HCT116 (cell line): ENCODE results near the gene TEKT3. TPM values are rescaled to one million over a fixed set of nuclear protein-coding genes. Genes with fewer than 3 reads are reported as not detected.

Experiments
- ATAC-seq: fragments of 200-7000 bp; cut with Tn5 transposase; 2 replicates; pipeline ENCODE4 v1.9.1; 2020; ENCODE audit warnings: mild to moderate bottlenecking, moderate library complexity
- BruUV-seq: library from RNA; stranded (reverse); fragments of 400-500 nt; replicated peaks from 2 replicates; lab custom pipeline; 2021; lab: Mats Ljungman, UMichigan
- CTCF ChIA-PET: fragments of 300-600 bp; sonication (Branson Sonifier 250); formaldehyde crosslinking; loops from one replicate; lab custom pipeline; 2021; ENCODE audit warnings: antibody characterized with exemption; lab: Charles Lee
- POLR2A ChIA-PET: fragments of 300-600, 350-600 bp; sonication (Branson Sonifier 250); formaldehyde crosslinking; loops from one replicate; lab custom pipeline; 2021; ENCODE audit warnings: antibody characterized with exemption; lab: Charles Lee
- RAD21 ChIA-PET, 2 experiments: fragments of 300-600 bp; sonication (Branson Sonifier 250); formaldehyde crosslinking; loops; one replicate each; lab custom pipeline; 2023; ENCODE audit warnings: low total read pairs in 2 of 2; ENCODE audit not compliant: uncharacterized antibody in 2 of 2, unreplicated experiment in 2 of 2, low non-redundant PET in 1 of 2; lab: Charles Lee
- DNase-seq: peaks from one replicate; pipeline ENCODE4 v3.0.0-alpha.2; 2010; ENCODE audit warnings: low read depth, low spot score
- H2AFZ ChIP-seq: fragments of 200-600 bp; shearing (Covaris generic), sonication (generic); 2 replicates; pipeline ENCODE4 v1.6.1; 2017; ENCODE audit warnings: low read depth, mixed run types, mixed read lengths, antibody characterized with exemption, low read length; ENCODE audit not compliant: poor library complexity, severe bottlenecking
- H3K27ac ChIP-seq: 2 replicates; pipeline ENCODE4 v1.5.1; 2012; ENCODE audit warnings: low read depth, low read length
- H3K27me3 ChIP-seq: fragments of 200-600 bp; sonication (generic); 2 replicates; pipeline ENCODE4 v1.6.1; 2016; ENCODE audit warnings: mixed run types, low read length, mixed read lengths; ENCODE audit not compliant: insufficient read depth
- H3K36me3 ChIP-seq, 2 experiments: fragments of 200-500 bp in 1 of 2; fragments of 200-600 bp in 1 of 2; sonication (Bioruptor generic) in 1 of 2; sonication (generic) in 1 of 2; 2 replicates each; pipeline versions ENCODE4 v1.5.1 to v1.6.1; 2014 to 2016; ENCODE audit warnings: low read length in 2 of 2, inconsistent platforms in 1 of 2, mixed read lengths in 1 of 2, mixed run types in 1 of 2; ENCODE audit not compliant: insufficient read depth in 2 of 2, control insufficient read depth in 1 of 2
- H3K4me1 ChIP-seq, 2 experiments: fragments of 200-600 bp in 1 of 2; sonication (generic) in 1 of 2; 2 replicates each; pipeline versions ENCODE4 v1.5.1 to v1.6.1; 2012 to 2017; ENCODE audit warnings: low read length in 2 of 2, inconsistent platforms in 1 of 2, mild to moderate bottlenecking in 1 of 2, mixed read lengths in 1 of 2, mixed run types in 1 of 2, moderate library complexity in 1 of 2; ENCODE audit not compliant: insufficient read depth in 2 of 2, control insufficient read depth in 1 of 2
- H3K4me2 ChIP-seq: fragments of 200-600 bp; sonication (generic); 2 replicates; pipeline ENCODE4 v1.6.1; 2017; ENCODE audit warnings: mixed run types, low read length, mixed read lengths
- H3K4me3 ChIP-seq, 2 experiments: fragments of 200-600 bp in 1 of 2; sonication (generic) in 1 of 2; replicated peaks in 1 of 2; 2 replicates each; pipeline ENCODE4 v1.5.1; 2011 to 2016; ENCODE audit warnings: low read length in 2 of 2, control low read depth in 1 of 2, low read depth in 1 of 2, mild to moderate bottlenecking in 1 of 2, mixed read lengths in 1 of 2, mixed run types in 1 of 2
- H3K79me2 ChIP-seq: fragments of 200-600 bp; sonication (generic); 2 replicates; pipeline ENCODE4 v1.6.1; 2017; ENCODE audit warnings: mild to moderate bottlenecking, mixed run types, low read length, moderate library complexity, mixed read lengths; ENCODE audit not compliant: insufficient read depth
- H3K9ac ChIP-seq: fragments of 200-600 bp; sonication (generic); 2 replicates; pipeline ENCODE4 v1.6.1; 2016; ENCODE audit warnings: low read length, mixed read lengths
- H3K9me2 ChIP-seq: fragments of 200-600 bp; sonication (generic), shearing (Covaris generic); 2 replicates; pipeline ENCODE4 v1.6.1; 2017; ENCODE audit warnings: mixed run types, mild to moderate bottlenecking, moderate library complexity; ENCODE audit not compliant: insufficient read depth
- H3K9me3 ChIP-seq, 2 experiments: fragments of 200-500 bp in 1 of 2; fragments of 200-600 bp in 1 of 2; sonication (Bioruptor generic) in 1 of 2; sonication (generic) in 1 of 2; 2 replicates each; pipeline ENCODE4 v1.6.1; 2014 to 2017; ENCODE audit warnings: low read length in 2 of 2, mixed read lengths in 2 of 2, inconsistent platforms in 1 of 2, low read depth in 1 of 2, mild to moderate bottlenecking in 1 of 2, mixed run types in 1 of 2, moderate library complexity in 1 of 2; ENCODE audit not compliant: control insufficient read depth in 1 of 2, insufficient read depth in 1 of 2
- H4K20me1 ChIP-seq: fragments of 200-600 bp; sonication (generic), shearing (Covaris generic); 2 replicates; pipeline ENCODE4 v1.6.1; 2017; ENCODE audit warnings: mixed run types, mild to moderate bottlenecking, moderate library complexity; ENCODE audit not compliant: insufficient read depth
- CBX3 ChIP-seq: IDR thresholded peaks from 2 replicates; pipeline ENCODE4 v1.6.1; 2012; ENCODE audit warnings: low read depth
- CEBPB ChIP-seq: IDR thresholded peaks from 2 replicates; pipeline ENCODE4 v1.6.1; 2012; ENCODE audit warnings: low read depth
- CTCF ChIP-seq, 3 experiments: fragments of 200-600 bp in 1 of 3; sonication (generic) in 1 of 3; IDR thresholded peaks in 2 of 3; conservative IDR thresholded peaks in 1 of 3; 2 replicates each; pipeline ENCODE4 v1.5.1; 2012 to 2017; ENCODE audit warnings: low read depth in 2 of 3, low read length in 2 of 3, antibody characterized with exemption in 1 of 3, borderline replicate concordance in 1 of 3, control low read depth in 1 of 3, mild to moderate bottlenecking in 1 of 3, mixed read lengths in 1 of 3, mixed run types in 1 of 3, moderate library complexity in 1 of 3; ENCODE audit not compliant: insufficient read depth in 1 of 3
- EGR1 ChIP-seq: IDR thresholded peaks from 2 replicates; pipeline ENCODE4 v1.6.1; 2012; ENCODE audit warnings: low read depth
- ELF1 ChIP-seq: IDR thresholded peaks from 2 replicates; pipeline ENCODE4 v1.6.1; 2012; ENCODE audit warnings: low read depth, borderline replicate concordance
- EZH2 ChIP-seq: fragments of 200-600 bp; sonication (generic); IDR thresholded peaks from 2 replicates; pipeline ENCODE4 v1.6.1; 2017; ENCODE audit warnings: antibody characterized with exemption, mixed run types
- EZH2phosphoT487 ChIP-seq: fragments of 200-600 bp; IDR thresholded peaks from 2 replicates; pipeline ENCODE4 v1.6.1; 2018; ENCODE audit warnings: antibody characterized with exemption, borderline replicate concordance
- FOSL1 ChIP-seq: IDR thresholded peaks from 2 replicates; pipeline ENCODE4 v1.6.1; 2012; ENCODE audit warnings: low read depth
- JUND ChIP-seq: IDR thresholded peaks from 2 replicates; pipeline ENCODE4 v1.6.1; 2012
- POLR2AphosphoS5 ChIP-seq: IDR thresholded peaks from 2 replicates; pipeline ENCODE4 v1.6.1; 2011; ENCODE audit warnings: mild to moderate bottlenecking, low read depth, low read length, moderate library complexity
- SIN3A ChIP-seq: IDR thresholded peaks from 2 replicates; pipeline ENCODE4 v1.6.1; 2012; ENCODE audit warnings: low read depth
- SP1 ChIP-seq: IDR thresholded peaks from 2 replicates; pipeline ENCODE4 v1.6.1; 2012; ENCODE audit warnings: low read depth
- SRF ChIP-seq: IDR thresholded peaks from 2 replicates; pipeline ENCODE4 v1.6.1; 2012; ENCODE audit warnings: low read depth
- TCF7L2 ChIP-seq: IDR thresholded peaks from 2 replicates; pipeline ENCODE4 v1.7.0; 2011; ENCODE audit warnings: borderline replicate concordance, inconsistent platforms; ENCODE audit not compliant: insufficient read depth, insufficient read length; ENCODE audit errors: extremely low read depth
- YY1 ChIP-seq: IDR thresholded peaks from 2 replicates; pipeline ENCODE4 v1.6.1; 2011; ENCODE audit warnings: low read length, low read depth, moderate library complexity, mild to moderate bottlenecking; ENCODE audit not compliant: insufficient replicate concordance; ENCODE audit errors: extremely low read depth
- ZBTB33 ChIP-seq: IDR thresholded peaks from 2 replicates; pipeline ENCODE4 v1.6.1; 2011; ENCODE audit warnings: mild to moderate bottlenecking, low read length, moderate library complexity; ENCODE audit not compliant: insufficient replicate concordance; ENCODE audit errors: extremely low read depth
- ZFX ChIP-seq: fragments of 450-650 bp; IDR thresholded peaks from 2 replicates; pipeline ENCODE4 v1.6.1; 2017
- intact Hi-C: fragments of 100-400 bp; cut with micrococcal nuclease; formaldehyde crosslinking; loops from 2 replicates; pipeline ENCODE4 v1.10.0; 2022
- total RNA-seq: library from RNA; stranded (reverse); gene quantifications from one replicate; pipeline ENCODE4 v1.2.1, GENCODE V29; 2021; ENCODE audit not compliant: unreplicated experiment
- TF ChIP-seq, protein P1 (sequence below): IDR thresholded peaks from 2 replicates; pipeline ENCODE4 v1.6.1; 2012; ENCODE audit warnings: low read depth
- TF ChIP-seq, protein P2 (sequence below): IDR thresholded peaks from 2 replicates; pipeline ENCODE4 v1.6.1; 2012
- TF ChIP-seq, protein P3 (sequence below): IDR thresholded peaks from 2 replicates; pipeline ENCODE4 v1.6.1; 2012

TEKT3 gene
- total RNA-seq, 1 experiment from 2014 or later: 0.64 TPM

DNA sequence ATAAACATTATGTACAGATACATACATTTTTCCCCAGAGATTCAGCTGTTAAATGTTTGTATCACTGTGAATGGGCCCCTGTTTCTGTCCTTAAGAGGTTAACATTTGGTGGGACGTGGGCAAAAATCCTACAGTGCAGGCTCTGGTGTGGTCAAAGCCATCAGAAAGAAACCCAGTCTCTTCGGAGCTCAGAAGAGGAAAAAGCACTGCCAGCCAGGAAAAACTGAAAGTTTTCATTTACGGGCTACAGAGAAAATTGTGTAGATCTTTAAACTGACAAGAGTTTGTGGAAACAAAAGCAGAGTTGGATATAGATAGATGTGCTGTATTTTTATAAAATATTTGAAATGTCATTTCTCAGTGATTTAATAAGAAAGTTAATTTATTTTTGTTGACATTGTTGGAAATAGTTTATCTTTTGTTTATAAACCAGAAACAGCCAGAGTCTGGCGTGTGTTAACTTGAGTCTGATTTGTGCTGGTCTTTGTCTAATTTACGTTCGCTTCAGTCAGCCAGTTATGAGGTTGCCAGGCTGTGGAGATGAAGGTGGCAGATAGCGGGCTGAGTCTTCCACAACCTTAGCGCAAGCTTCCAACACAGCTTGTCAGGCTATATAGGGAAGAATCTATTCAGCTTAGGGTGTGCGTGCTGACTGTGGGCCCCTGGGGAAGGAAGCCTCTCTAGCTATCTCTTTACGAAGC, 9.5 kb upstream of the TEKT3 start:
- Histone ChIP-seq H3K79me2 (no peaks in the 10 kb centered on the region), H3K27ac (no peak overlapping the region), H3K9ac (no peak overlapping the region), H3K9me3 (no peaks in the 10 kb centered on the region), H4K20me1 (no peaks in the 10 kb centered on the region), H2AFZ (no peak overlapping the region), H3K36me3 (no peaks in the 10 kb centered on the region), H3K4me3 (no peak overlapping the region), H3K4me1 (no peaks in the 10 kb centered on the region), H3K9me2 (no peaks in the 10 kb centered on the region), H3K4me2 (no peak overlapping the region), H3K27me3 (no peaks in the 10 kb centered on the region)
- CTCF ChIA-PET: no interaction called here
- ATAC-seq (no peak), DNase-seq (no peak)
- no TSS peak for BruUV-seq
- intact Hi-C loops: no loop called here
- POLR2A ChIA-PET: no interaction called here
- TF ChIP-seq TCF7L2 (no peak), SRF (no peak), CBX3 (no peak), SIN3A (no peak), ZFX (no peak), FOSL1 (no peak), EZH2 (no peak), SP1 (no peak), ELF1 (no peak), CTCF (IDR thresholded peaks at IDR 0.05 in 2 of 3, conservative IDR thresholded peaks at IDR 0.05 in 1 of 3; ENCODE audit: borderline replicate concordance in 1 of 3, insufficient read depth in 1 of 3, low read depth in 2 of 3, low read length in 2 of 3) (no peak), JUND (no peak), POLR2AphosphoS5 (no peak), CEBPB (no peak), ZBTB33 (no peak), YY1 (no peak), EZH2phosphoT487 (no peak), EGR1 (no peak)
- TF ChIP-seq, protein P1, sequence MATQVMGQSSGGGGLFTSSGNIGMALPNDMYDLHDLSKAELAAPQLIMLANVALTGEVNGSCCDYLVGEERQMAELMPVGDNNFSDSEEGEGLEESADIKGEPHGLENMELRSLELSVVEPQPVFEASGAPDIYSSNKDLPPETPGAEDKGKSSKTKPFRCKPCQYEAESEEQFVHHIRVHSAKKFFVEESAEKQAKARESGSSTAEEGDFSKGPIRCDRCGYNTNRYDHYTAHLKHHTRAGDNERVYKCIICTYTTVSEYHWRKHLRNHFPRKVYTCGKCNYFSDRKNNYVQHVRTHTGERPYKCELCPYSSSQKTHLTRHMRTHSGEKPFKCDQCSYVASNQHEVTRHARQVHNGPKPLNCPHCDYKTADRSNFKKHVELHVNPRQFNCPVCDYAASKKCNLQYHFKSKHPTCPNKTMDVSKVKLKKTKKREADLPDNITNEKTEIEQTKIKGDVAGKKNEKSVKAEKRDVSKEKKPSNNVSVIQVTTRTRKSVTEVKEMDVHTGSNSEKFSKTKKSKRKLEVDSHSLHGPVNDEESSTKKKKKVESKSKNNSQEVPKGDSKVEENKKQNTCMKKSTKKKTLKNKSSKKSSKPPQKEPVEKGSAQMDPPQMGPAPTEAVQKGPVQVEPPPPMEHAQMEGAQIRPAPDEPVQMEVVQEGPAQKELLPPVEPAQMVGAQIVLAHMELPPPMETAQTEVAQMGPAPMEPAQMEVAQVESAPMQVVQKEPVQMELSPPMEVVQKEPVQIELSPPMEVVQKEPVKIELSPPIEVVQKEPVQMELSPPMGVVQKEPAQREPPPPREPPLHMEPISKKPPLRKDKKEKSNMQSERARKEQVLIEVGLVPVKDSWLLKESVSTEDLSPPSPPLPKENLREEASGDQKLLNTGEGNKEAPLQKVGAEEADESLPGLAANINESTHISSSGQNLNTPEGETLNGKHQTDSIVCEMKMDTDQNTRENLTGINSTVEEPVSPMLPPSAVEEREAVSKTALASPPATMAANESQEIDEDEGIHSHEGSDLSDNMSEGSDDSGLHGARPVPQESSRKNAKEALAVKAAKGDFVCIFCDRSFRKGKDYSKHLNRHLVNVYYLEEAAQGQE: no peak
- TF ChIP-seq, protein P2, sequence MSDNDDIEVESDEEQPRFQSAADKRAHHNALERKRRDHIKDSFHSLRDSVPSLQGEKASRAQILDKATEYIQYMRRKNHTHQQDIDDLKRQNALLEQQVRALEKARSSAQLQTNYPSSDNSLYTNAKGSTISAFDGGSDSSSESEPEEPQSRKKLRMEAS: no peak
- TF ChIP-seq, protein P3, sequence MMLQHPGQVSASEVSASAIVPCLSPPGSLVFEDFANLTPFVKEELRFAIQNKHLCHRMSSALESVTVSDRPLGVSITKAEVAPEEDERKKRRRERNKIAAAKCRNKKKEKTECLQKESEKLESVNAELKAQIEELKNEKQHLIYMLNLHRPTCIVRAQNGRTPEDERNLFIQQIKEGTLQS: no peak
- RAD21 ChIA-PET: no interaction called here
